Measurements from ENCODE around the gene DCHS2.

Gene DCHS2

DNA sequence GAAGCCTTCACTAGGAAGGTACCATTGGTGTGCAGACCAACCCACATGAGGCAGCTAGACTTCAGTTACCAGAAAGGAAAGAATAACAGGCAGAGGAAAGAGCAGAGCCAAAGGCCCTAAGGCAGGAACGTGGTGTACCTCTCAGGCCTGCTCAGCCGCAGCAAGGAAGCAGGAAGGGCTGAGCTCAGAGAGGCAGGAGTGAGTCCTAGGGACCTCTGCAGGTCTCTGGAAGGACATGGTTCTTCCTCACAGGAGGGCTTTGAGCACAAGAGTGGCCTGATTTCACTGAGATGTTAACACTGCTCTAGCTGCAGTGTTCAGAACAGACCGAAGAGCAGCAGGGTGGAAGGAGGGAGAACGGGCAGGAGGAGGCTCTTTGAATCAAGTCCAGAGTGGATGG is 124.6 kb downstream of the DCHS2 start:
- DNase-seq: no peak

DNA sequence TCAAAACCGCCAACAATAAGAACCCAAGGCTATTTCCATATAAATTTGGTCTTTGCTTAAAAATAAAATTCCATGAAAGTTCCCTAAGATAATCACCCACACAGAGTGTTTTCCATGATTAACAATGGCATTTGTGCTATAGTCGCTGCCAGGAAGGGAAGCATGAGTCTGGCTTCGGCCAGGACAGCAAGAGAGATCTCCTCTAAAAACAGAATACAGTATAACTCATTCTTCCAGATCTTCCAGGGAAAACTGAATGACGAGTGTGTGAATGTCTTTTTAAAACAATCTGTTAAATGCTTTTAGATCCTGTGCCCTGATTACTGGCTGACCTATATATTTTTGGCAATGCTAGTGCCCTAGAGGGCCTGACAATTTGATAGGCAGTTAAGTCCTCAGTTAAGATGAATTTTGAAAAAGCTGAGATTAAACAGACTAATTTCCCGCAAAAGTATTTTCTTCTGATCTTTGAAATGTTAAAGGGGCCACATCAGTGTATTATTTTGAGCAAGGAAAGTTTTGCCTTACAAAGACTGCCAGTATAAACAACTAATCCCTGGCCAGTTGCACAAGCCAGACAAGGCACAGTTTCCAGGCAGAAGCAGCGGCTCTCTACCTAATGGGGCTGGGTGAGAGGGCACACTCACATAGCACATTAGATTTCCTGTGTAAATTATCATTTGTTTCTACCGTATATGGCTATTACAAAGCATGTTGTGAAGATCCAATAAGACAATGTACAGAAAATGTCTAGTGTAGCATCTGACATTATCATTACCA is 127.3 kb downstream of the DCHS2 start:
- DNase-seq: no peak

DNA sequence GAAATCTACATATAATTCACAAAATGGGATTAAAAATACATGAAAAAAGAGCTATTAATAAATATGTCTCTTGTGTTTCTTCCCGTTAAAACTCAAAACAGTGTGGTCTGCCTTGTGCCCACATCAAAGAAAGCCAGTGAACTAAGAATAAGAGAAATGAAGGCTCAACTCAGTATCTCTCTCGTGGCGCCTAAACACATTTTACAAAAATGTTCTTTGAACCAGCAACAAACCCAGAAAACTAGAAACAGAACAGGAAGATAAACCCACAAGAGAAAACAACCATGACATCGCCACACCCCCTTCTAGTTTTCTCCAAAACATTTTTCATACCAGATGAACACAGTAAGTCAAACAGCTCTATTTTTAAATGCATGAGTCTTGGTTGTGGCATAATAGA is 130.1 kb downstream of the DCHS2 start:
- DNase-seq: no peak

DNA sequence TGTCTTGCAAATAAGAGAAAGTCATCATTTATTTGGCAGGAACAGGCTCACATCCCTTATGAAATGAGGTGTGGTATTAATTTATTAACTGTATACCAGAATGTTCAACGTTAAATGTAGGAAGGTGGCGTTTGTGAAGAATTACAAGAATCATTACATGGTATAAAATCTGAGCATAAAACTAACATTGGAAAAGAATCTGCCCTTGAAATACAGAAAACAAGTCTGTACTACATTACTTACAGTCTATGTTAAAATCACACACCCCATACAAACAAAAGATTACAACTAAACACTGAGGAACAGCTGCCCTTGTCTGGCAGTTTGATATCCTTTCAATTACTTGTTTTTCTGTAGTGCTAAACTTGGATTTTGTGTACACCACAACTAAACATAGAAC is 131.1 kb downstream of the DCHS2 start:
- DNase-seq: no peak

DNA sequence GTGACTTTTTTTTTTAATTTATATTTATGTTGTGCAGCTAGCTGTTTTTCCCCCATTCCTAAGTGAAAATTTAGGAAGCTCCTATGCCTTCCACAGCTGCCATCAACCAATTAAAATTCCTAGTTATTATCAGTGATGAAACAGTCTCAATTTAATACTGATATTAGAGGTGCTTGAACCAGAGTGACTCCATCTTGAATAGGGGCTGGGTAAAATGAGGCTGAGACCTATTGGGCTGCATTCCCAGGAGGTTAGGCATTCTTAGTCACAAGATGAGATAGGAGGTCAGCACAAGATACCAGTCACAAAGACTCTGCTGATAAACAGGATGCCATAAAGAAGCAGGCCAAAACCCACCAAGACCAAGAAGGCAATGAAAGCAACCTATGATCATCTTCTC is 136.7 kb downstream of the DCHS2 start:
- DNase-seq: no peak

DNA sequence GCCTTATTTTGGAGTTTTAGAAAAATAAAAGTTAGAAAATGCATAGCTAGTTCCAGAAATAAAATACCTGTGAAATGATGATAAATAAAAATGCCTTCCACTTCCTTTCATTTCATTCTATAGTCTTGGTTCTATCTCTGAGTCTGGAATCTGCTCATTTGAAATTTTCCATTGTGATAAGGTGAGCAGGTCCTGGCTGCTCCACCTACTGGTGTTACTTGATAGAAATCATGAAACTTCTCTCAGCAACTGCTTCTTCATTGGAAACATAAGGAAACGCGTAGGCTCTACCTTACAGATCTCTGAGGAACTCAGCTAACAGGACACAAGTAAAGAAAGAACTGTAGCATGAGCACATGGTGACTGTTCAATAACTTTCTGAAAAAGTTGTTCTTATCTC is 141.8 kb downstream of the DCHS2 start:
- DNase-seq: no peak

DNA sequence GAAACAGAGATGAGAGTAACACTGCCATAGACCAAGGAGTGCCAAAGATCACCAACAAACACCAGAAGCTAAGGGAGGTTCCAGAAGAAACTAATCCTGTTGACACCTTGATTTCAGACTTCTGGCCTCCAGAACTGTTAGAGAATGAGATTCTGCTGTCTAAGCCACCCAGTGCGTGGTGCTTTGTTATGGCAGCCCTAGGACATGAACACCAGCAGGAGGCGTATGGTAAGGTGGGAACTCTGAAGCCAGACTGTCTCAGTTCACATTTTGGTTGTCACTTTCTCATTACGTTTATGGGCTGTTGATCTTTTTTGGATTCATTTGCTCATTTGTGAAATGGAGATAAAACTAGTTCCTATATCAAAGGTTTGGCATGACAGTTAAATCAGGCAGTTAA is 142.9 kb downstream of the DCHS2 start:
- no peak for DNase-seq

DNA sequence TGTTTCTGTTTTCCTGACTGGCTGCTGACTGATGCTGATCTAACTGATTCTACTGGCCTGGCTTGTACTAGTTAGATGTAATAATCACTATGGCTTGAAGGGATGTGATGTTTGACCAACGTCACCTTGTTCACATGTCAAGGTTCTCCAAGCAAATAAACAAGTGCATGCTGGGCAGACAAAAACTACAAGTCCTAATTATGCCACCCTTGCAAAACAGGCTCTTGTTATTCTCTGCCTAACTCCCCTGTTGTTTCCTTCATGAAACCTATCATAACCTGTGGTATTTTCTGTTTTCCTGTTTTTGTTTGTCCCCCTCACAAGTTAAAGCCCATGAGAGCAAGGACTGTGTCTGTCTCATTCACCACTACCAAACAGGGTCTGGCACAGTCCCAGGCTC is 146.2 kb downstream of the DCHS2 start:
- no peak for DNase-seq

DNA sequence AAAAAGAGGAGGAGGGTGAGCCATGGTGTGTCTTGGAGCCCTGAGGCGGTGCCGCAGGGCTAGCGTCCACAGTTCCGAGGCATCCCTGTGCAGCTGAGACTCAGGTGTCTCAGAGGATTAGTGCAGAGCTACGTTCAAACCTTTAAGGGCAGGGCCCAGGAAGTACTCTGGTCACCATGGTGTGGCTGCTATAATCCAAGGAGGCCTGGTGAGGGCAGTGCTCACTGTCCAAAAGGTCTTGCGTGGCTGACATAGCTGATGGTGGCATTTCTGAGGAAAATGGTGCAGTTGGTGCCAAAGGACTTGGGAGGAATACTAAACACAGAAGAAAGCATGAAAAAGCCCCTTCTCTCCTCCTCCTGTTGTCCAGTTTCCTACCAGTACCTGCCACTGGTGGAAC is 146.9 kb downstream of the DCHS2 start:
- no peak for DNase-seq

DNA sequence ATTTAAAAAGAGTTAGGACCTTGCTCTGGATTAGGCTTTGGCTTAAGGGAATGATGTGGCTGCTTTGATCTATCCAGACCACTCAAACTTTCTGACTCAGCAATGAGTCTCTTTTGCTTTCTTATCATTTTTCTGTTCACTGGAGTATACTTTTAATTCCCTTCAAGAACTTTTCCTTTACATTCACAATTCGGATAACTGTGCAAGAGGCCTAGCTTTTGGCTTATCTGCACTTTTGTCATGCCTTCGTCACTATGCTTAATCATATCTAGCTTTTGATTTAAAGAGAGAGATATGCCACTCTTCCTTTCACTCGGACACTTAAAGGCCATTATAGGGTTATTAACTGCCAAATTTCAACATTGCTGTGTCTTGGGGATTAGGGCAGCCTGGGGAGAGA is 147.9 kb downstream of the DCHS2 start:
- DNase-seq: no peak

DNA sequence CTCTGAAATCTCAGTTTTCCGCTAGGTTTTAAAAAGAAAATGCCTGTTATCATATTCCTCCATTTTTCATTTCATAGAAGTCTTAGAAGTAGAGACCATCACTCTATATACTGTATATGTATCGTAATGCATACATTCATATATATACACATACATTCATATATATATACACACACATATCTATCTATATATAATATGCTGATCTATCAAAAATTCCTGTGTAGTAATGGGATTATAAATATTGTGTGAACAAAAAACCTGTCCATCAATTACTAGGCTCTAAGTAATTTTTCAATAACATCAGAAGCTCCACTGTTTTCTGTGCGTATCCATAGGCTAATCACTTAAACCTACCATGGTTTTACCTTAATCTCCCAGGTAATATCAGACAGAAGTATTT is 150.2 kb downstream of the DCHS2 start:
- DNase-seq: no peak

DNA sequence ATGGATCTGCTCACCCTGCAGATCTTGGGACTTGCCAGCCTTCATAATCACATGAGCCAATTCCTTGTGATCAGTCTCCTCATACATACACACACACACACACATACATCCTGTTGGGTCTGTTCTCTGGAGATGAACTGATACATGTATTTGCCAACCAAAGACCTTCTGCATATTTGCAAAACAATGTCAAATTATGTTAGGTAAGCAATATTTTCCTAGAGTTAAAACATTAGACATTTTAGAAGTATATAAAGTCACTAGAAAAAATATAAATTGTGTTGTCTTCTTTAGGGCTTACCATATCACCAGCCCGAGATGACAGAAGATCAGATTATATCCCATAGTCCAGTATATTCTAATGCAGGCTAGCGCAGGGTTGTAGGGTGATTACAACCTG is 156.0 kb downstream of the DCHS2 start:
- no peak for DNase-seq

DNA sequence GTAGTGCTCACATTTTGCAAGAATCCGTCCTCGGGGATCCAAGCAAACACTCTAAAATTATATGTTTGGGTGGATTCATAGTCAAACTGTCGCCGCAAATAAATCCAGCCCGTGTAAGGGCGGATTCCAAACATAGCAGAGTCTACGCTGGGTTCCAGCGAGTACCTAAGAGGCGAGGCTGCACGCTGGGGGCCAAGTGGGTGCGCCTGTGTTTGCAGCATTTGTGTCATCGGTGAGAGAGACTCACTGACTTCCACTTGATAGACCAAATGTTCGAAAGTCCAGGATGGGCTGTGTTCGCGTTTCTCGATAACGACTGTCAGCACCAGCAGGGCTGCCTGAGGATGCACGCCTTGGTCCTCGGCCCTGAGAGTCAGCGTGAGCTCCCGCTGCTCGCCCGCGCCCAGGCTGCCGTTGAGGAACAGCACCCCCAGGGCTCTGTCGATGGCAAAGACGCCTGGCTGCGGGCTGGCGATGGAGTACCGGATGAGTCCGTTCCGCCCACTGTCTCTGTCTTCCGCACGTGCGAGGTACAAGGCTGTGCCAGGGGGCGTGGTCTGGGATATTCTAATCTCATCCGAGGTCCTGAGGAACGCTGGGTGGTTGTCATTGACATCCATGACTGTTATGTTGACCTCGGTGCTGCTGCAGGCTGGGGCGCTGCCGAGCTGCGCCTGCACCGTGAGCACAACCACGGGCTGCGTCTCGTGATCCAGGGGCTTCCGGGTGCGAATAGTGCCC is 158.7 kb downstream of the DCHS2 start:
- no peak for DNase-seq

DNA sequence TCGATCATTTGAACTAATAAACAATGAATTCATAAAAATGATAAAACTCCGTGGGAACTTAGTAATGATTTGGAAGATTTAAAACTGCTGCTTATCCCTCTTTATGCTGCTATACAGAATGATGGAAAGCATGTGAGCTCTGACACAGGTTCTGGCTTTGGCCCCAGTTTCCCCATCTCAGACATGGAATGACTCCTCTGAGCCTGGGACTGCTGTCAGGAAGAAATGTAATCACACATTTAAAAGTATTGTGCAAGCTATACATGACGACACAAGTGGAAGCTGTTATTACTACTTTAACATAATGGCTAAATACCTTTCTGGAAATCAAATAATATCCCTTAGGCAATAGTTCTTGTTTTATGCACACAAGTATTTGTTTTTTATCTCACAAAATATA is 161.7 kb downstream of the DCHS2 start:
- DNase-seq: no peak

DNA sequence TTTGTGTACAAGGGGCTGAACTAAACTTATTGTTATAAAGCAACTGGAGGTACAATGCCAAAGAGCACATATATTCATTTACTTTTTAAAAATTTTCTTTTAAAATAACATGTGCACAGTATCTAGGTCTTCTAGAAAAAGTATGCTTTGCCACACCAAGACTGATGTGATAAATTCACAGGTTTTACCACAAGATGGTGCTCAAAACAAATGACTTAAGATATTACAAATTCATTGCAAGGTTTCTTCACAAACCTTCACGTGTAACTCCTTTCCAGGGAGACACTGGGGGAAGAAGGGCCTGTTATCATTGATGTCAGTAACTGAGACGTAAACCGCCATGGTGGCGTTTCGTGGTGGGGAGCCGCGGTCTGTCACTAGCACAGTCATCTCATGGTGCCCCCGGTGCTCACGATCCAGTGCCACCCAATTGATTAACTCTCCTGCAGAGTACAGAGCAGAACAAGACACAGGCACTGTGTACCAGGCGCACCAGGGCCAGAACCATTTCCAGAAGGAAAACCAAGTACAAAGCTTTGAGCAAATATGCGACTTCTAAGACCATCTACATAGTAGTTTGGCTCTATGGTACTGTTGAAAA is 162.2 kb downstream of the DCHS2 start:
- no peak for DNase-seq

DNA sequence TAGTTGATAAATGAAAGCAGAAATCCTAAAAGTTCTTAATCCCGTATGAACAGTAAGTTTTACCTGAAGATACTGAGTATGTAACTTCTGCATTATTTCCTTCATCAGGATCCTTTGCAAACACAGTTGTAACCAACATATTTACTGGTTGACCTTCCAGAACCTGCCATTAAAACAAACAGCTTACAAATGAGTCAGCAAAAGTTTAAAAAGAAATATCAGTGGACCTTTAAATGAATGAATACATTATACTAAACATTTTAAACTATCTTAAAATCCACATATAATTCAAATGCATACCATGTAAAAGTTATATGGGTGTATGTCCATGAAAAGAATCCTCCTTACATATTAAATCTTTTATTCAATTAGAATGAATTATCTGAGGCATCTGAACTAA is 163.6 kb downstream of the DCHS2 start:
- no peak for DNase-seq

DNA sequence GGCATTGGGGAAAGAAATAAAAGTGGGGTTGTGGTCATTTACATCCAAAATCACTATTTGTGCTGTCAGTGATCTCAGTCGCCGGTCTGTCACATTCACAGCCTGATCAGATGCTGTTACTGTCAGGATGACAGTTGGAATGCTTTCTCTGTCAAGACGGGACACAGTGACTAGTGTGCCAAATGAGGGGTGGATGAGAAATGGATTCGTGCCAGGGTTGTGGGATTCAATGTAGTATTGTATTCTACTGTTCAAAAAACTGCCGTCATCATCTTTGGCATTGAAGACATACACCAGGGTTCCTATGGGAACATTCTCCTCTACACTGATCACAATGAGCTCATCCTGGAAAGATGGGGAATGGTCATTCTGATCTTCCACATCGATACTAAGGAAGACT is 171.1 kb downstream of the DCHS2 start:
- DNase-seq: no peak

DNA sequence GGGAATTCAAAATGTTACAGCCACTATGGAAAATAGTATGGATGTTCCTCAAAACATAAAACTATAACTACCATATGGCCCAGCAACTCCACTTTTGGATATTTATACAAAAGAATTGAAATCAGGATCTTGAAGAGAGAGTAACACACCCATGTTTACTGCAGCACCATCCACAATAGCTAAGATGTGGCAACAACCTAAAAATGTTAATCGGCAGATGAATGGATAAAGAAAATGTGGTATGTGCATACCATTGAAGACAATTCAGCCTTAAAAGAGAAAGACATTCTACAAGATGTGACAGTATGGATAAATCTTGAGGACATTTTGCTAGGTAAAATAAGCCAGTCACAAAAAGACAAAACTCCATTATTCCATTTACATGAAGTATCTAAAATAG is 171.9 kb downstream of the DCHS2 start:
- no peak for DNase-seq

DNA sequence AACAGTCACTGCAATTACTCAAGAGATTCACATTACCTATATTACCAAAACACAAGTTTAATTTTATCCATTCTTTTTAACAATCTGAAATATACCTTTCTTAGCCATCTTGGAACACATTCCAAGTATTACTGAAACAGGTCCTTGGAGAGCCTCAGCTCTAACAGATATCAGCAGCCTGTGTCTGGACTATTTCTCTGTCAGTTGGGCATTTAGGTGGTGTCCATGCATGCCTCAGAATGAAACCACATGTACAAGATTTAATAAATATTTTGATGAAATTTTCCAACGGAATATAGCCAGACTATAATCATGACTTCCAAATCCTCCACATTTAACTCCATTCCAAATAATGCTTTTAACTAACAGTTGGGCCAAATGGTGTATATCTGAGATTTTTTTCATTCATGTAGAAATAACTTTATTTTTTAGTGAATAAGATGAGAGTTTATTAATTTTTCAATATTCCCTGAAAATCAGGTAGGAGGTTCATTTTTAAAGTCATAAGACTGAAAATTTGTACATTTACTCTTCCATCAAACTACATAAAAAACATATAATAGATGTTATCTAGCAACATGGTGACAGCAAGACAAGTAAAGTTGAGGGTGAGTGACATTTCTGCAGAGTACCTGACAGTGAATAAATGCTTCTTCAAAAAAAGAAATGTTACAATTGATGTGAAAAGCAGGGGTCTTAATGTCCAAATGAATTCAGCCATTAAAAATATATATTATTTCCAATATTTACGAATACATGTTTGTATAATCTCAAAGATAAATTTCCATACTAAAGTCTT is 174.2 kb downstream of the DCHS2 start:
- no peak for DNase-seq

DNA sequence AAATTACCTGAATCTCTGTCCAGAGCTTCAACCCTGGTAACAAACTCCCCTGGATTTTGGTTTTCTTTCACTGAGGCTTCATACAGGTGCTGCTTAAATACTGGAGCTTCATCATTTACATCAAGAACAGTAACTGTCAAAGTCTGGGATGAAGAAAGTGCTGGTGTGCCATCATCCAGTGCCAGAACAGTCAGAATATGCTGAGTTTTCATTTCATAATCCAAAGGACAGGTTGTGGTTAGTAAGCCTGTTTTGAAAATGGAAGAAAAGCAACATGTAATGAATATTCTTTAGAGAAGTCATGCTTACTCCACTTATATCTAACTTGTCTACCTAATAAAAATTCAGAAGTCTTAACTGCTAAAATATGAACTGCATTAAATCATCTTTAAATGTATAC is 175.9 kb downstream of the DCHS2 start:
- DNase-seq: no peak

DNA sequence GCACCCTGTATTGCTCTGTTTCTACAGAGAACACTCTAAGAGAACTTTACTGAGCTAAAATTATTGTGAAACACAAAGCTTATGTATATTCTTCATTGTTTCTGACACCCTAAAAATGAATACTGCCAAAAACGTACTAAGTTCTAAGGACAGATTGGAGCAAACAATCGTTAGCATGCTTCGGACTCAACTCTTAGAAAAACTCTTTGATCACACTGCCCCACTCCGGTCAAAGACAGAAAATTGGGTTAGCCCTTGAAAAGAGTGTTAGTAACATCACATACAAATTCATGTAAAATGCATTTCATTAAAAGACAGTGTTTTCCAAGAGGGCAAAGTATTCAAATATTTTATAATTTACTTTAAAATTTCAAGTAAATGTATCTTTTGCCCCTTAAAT is 177.4 kb downstream of the DCHS2 start:
- no peak for DNase-seq

DNA sequence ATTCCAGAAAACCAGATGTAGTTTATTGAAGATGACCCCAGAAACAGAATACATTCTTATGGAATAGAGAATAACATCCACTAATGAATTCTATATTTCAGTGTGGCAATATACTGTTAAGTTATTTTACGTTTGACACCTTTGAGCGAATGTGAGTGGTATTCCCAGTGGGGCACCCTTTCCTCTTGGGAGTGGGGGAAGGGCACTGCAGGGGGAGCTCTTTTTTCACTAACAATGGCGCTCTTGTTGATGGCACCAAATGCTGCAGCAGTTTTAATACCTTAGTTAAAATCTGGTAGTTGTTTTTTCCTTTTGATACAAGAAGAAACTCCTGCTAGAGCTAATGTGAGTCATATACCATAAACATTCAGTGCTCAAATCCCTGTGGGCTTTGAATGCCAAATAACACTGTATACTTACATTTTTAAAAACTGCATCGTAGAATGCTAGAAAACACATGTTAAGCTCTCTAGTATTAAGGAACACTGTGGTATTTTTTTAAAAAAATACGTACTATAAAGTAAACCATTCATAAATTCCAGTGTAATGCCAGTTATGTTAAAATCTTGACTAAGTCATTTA is 178.5 kb downstream of the DCHS2 start:
- no peak for DNase-seq

DNA sequence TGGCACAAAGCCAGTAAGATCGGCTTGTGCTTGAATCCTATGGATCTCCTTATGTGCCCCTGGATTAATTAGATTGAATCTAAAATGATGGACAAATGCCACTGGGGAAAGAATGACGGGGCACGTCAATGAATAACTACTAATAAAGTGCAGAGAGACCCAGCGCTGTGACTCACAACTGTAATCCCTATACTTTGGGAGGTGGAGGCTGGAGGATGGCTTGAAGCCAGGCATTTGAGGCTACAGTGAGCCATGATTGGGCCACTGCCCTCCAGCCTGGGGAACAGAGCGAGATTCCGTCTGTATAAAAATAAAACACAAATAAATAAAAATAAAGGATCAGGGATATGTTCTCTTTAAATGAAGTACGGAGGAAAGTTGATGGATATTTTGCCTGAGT is 179.4 kb downstream of the DCHS2 start:
- no peak for DNase-seq
